ENCODE measurements around the gene AP5B1. TPM values are rescaled to one million over a fixed set of nuclear protein-coding genes. Genes with fewer than 3 reads are reported as not detected.

The AP5B1 gene
- total RNA-seq, 2 experiments from 2014 or later: 12.7 to 12.8 TPM

DNA sequence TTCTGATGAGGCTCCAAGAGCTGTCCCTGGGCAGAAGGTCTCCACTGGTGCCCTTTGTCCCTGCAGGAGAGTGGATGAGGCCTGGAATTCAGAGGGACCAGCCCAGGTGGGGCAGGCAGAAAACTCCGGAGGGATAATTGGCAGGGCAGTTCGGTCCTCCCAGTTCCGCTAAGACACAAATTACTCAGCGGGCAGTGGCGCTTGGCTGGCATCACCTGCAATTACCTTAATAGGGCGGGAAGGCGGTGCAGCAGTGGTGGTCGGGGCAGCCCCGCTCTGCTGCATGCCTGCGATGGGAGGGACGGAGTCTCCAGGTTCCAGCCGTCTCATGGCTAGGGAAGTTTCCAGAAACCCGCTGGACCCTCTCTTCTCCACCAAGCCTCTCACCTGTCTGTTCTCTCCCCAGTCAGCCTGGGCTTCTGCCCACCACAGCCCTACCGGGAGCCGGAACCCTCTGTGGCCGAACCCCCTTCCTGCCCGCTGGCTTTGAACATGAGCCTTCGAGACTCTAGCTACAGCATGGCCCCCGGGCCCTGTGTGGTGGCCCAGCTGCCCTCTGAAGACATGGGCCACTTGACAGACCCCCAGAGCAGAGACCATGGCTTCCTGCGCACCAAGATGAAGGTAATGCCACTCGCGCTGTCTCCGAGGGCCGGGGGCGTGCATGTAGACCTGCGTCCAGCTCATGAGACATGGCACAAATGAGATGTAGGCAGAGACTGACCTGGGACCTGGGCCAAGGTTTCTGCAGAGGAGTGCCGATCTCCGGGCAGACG is 13.0 kb upstream of the AP5B1 start:
- Mint-ChIP-seq H3K27me3 (peaks cover 50% of the 10 kb centered on the region), H3K36me3 (ENCODE audit: low read depth) (no peaks in the 10 kb centered on the region), H3K9me3 (no peaks in the 10 kb centered on the region), H3K27ac (no peak overlapping the region), H3K4me3 (no peak overlapping the region), H3K4me1 (ENCODE audit: low read depth) (no peaks in the 10 kb centered on the region)
- DNase-seq (no peak), ATAC-seq (ENCODE audit: poor library complexity) (no peak)
- TF ChIP-seq, protein P1, sequence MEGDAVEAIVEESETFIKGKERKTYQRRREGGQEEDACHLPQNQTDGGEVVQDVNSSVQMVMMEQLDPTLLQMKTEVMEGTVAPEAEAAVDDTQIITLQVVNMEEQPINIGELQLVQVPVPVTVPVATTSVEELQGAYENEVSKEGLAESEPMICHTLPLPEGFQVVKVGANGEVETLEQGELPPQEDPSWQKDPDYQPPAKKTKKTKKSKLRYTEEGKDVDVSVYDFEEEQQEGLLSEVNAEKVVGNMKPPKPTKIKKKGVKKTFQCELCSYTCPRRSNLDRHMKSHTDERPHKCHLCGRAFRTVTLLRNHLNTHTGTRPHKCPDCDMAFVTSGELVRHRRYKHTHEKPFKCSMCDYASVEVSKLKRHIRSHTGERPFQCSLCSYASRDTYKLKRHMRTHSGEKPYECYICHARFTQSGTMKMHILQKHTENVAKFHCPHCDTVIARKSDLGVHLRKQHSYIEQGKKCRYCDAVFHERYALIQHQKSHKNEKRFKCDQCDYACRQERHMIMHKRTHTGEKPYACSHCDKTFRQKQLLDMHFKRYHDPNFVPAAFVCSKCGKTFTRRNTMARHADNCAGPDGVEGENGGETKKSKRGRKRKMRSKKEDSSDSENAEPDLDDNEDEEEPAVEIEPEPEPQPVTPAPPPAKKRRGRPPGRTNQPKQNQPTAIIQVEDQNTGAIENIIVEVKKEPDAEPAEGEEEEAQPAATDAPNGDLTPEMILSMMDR (IDR thresholded peaks at IDR 0.05): no peak
- Histone ChIP-seq H3K4me1 (ENCODE audit: insufficient read depth, low read length) (peaks cover 14% of the 10 kb centered on the region), H3K27me3 (ENCODE audit: control insufficient read depth in 1 of 2, insufficient read depth in 2 of 2, low read length in 2 of 2) (peaks cover 18 to 20% of the 10 kb centered on the region in 2 experiments), H3K4me3 (ENCODE audit: low read length) (no peak overlapping the region), H3K27ac (ENCODE audit: low read depth in 1 of 2, low read length in 2 of 2) (no peak overlapping the region), H3K9me3 (ENCODE audit: control insufficient read depth in 1 of 2, insufficient read depth in 1 of 2, low read length in 2 of 2) (peaks cover 0 to 12% of the 10 kb centered on the region in 2 experiments), H3K36me3 (ENCODE audit: insufficient read depth, low read length) (no peaks in the 10 kb centered on the region)
- CTCF ChIA-PET: no interaction called here
- intact Hi-C loops (cut with DNase I, micrococcal nuclease): no loop called here
- POLR2A ChIA-PET: no interaction called here

DNA sequence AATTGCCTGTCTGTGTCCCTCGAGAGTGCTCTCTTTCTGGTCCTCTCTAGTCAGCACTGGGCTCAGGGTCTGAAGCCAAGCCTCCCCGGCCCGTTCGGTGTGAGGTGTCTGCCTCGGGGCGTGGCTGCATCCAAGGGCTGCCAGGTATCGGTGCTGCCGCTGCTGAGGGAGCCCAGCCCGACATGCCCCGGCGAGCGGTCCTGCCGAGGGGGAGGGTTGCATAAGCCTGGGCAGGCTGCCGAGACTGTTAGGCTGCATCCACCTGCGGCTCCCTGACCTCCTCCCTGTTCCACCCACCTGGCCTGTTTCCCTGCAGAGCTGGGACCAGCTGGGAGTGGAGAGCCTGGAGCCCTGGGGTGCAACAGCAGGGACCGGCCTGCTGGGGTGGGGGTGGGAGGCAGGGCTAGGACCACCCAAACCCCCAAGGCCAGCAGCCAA is 12.4 kb upstream of the AP5B1 start:
- no peak overlapping the region for H3K4me3 Mint-ChIP-seq
- ATAC-seq (ENCODE audit: poor library complexity): no peak
- peaks cover 3% of the 10 kb centered on the region for H3K4me1 Mint-ChIP-seq (ENCODE audit: low read depth)
- H3K36me3 ChIP-seq (ENCODE audit: insufficient read depth, low read length): no peaks in the 10 kb centered on the region
- H3K27me3 ChIP-seq (ENCODE audit: control insufficient read depth in 1 of 2, insufficient read depth in 2 of 2, low read length in 2 of 2): peaks cover 25 to 27% of the 10 kb centered on the region in 2 experiments
- no peak overlapping the region for H3K27ac Mint-ChIP-seq
- H3K4me3 ChIP-seq (ENCODE audit: low read length): no peak overlapping the region
- TF ChIP-seq, protein P1 (IDR thresholded peaks at IDR 0.05): no peak
- H3K27me3 Mint-ChIP-seq: peaks cover 52% of the 10 kb centered on the region
- H3K36me3 Mint-ChIP-seq (ENCODE audit: low read depth): no peaks in the 10 kb centered on the region
- ChIA-PET CTCF (interaction anchor here (1.3 kb wide), 1 partner anchor 14 kb away, joined by 5 read pairs; no protein-coding TSS in a partner anchor), POLR2A (no interaction called here)
- no peak overlapping the region for H3K27ac ChIP-seq (ENCODE audit: low read depth in 1 of 2, low read length in 2 of 2)
- peaks cover 0 to 14% of the 10 kb centered on the region in 2 experiments for H3K9me3 ChIP-seq (ENCODE audit: control insufficient read depth in 1 of 2, insufficient read depth in 1 of 2, low read length in 2 of 2)
- peaks cover 19% of the 10 kb centered on the region for H3K4me1 ChIP-seq (ENCODE audit: insufficient read depth, low read length)
- intact Hi-C loops (cut with DNase I, micrococcal nuclease): no loop called here
- H3K9me3 Mint-ChIP-seq: no peaks in the 10 kb centered on the region
- DNase-seq: no peak

DNA sequence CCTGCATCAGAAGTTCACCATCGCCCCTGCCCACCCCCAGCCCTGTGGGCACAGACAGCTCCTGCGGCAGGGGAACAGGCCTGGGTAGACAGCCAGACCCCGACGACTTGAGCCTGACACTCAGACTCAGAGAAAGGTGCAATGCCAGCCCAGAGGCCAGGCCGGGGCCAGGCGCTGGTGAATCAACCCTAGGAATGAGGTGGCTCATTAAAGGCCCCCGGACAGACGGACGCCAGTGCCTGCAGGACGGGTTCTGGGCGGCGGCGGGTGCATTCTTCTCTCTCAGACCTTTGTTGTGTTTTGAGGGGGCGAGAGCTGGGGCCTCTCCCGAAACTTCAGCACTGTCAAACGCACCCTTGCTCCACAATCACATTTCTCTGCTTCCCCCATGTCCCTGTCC is 11.7 kb upstream of the AP5B1 start:
- Mint-ChIP-seq H3K27me3 (peaks cover 56% of the 10 kb centered on the region), H3K27ac (no peak overlapping the region), H3K4me1 (ENCODE audit: low read depth) (peaks cover 8% of the 10 kb centered on the region), H3K9me3 (no peaks in the 10 kb centered on the region), H3K36me3 (ENCODE audit: low read depth) (no peaks in the 10 kb centered on the region), H3K4me3 (no peak overlapping the region)
- Histone ChIP-seq H3K4me1 (ENCODE audit: insufficient read depth, low read length) (peaks cover 26% of the 10 kb centered on the region), H3K27ac (ENCODE audit: low read depth in 1 of 2, low read length in 2 of 2) (no peak overlapping the region), H3K4me3 (ENCODE audit: low read length) (no peak overlapping the region), H3K9me3 (ENCODE audit: control insufficient read depth in 1 of 2, insufficient read depth in 1 of 2, low read length in 2 of 2) (peaks cover 0 to 14% of the 10 kb centered on the region in 2 experiments), H3K36me3 (ENCODE audit: insufficient read depth, low read length) (no peaks in the 10 kb centered on the region), H3K27me3 (ENCODE audit: control insufficient read depth in 1 of 2, insufficient read depth in 2 of 2, low read length in 2 of 2) (peaks cover 32 to 33% of the 10 kb centered on the region in 2 experiments)
- TF ChIP-seq, protein P1 (IDR thresholded peaks at IDR 0.05): no peak
- intact Hi-C loops (cut with DNase I, micrococcal nuclease): no loop called here
- ATAC-seq (ENCODE audit: poor library complexity) (no peak), DNase-seq (no peak)
- CTCF ChIA-PET: interaction anchor here (1.3 kb wide), 1 partner anchor 13 kb away, joined by 5 read pairs; no protein-coding TSS in a partner anchor
- POLR2A ChIA-PET: no interaction called here
